DND-41 (cell line): ENCODE measurements around the gene YBX3.
"Not testable (repeated sequence)": the region's sequence is repeated elsewhere in the genome, so short reads cannot be mapped to it uniquely, and the experiment has no call there.

ENCODE experiments used
- ATAC-seq: fragments of 200-7000 bp; cut with Tn5 transposase; 3 replicates; pipeline ENCODE4 v1.9.1; 2021; ENCODE audit warnings: low read depth; ENCODE audit not compliant: insufficient read depth
- DNase-seq: peaks from one replicate; pipeline ENCODE4 v3.0.0-alpha.2; 2020
- H2AFZ ChIP-seq: 2 replicates; pipeline ENCODE4 v1.6.0; 2012; ENCODE audit warnings: low read depth, low read length
- H3K27ac ChIP-seq: 2 replicates; pipeline ENCODE4 v1.5.1; 2012; ENCODE audit warnings: low read length, inconsistent platforms
- H3K27me3 ChIP-seq: fragments of 200-600 bp; sonication (generic); 2 replicates; pipeline ENCODE4 v1.6.0; 2012; ENCODE audit warnings: low read length, mild to moderate bottlenecking, inconsistent platforms; ENCODE audit not compliant: insufficient read depth, poor library complexity
- H3K36me3 ChIP-seq: 2 replicates; pipeline ENCODE4 v1.5.1; 2012; ENCODE audit warnings: low read length, inconsistent platforms; ENCODE audit not compliant: insufficient read depth
- H3K4me1 ChIP-seq: 2 replicates; pipeline ENCODE4 v1.5.1; 2012; ENCODE audit warnings: mild to moderate bottlenecking, low read length; ENCODE audit not compliant: insufficient read depth
- H3K4me2 ChIP-seq: 2 replicates; pipeline ENCODE4 v1.6.0; 2012; ENCODE audit warnings: mild to moderate bottlenecking, moderate library complexity, low read length, inconsistent platforms; ENCODE audit not compliant: insufficient read depth
- H3K4me3 ChIP-seq, 2 experiments: fragments of 200-600 bp in 1 of 2; shearing (Covaris generic) in 1 of 2; 2 replicates each; pipeline ENCODE4 v1.5.1; 2012 to 2016; ENCODE audit warnings: inconsistent platforms in 2 of 2, low read length in 2 of 2, mild to moderate bottlenecking in 2 of 2, low read depth in 1 of 2, moderate library complexity in 1 of 2
- H3K79me2 ChIP-seq: 2 replicates; pipeline ENCODE4 v1.6.0; 2012; ENCODE audit warnings: low read length, inconsistent platforms; ENCODE audit not compliant: insufficient read depth
- H3K9ac ChIP-seq: 2 replicates; pipeline ENCODE4 v1.6.0; 2012; ENCODE audit warnings: low read depth, mild to moderate bottlenecking, inconsistent platforms, low read length, moderate library complexity
- H3K9me3 ChIP-seq: 2 replicates; pipeline ENCODE4 v1.5.1; 2012; ENCODE audit warnings: low read length, moderate library complexity, mild to moderate bottlenecking, inconsistent platforms; ENCODE audit not compliant: insufficient read depth, severe bottlenecking
- H4K20me1 ChIP-seq: 2 replicates; pipeline ENCODE4 v1.6.0; 2012; ENCODE audit warnings: low read length; ENCODE audit not compliant: insufficient read depth
- EZH2 ChIP-seq: IDR thresholded peaks from 3 replicates; pipeline ENCODE4 v1.6.1; 2012; ENCODE audit warnings: borderline replicate concordance, low read depth, mild to moderate bottlenecking, moderate library complexity, low read length, inconsistent platforms; ENCODE audit not compliant: severe bottlenecking
- TF ChIP-seq, protein P1 (sequence below): IDR thresholded peaks from 2 replicates; pipeline ENCODE4 v1.5.1; 2012; ENCODE audit warnings: borderline replicate concordance, low read length, moderate library complexity, mild to moderate bottlenecking; ENCODE audit not compliant: poor library complexity, severe bottlenecking; ENCODE audit errors: extremely low read depth

YBX3 gene

DNA sequence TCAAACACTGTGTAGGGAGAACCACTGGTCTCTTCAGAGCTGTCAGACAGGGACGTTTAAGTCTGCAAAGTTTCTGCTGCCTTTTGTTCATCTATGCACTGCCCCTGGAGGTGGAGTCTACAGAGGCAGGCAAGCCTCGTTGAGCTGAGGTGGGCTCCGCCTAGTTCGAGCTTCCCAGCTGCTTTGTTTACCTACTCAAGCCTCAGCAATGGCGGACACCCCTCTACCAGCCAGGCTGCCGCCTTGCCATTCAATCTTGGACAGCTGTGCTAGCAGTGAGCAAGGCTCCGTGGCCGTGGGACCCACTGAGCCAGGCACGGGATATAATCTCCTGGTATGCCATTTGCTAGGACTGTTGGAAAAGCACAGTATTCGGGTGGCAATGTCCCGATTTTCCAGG, 24.6 kb upstream of the YBX3 start:
- Histone ChIP-seq H3K36me3 (no peaks in the 10 kb centered on the region), H2AFZ (no peak overlapping the region), H4K20me1 (no peaks in the 10 kb centered on the region), H3K9me3 (no peaks in the 10 kb centered on the region), H3K4me3 (no peak overlapping the region), H3K4me2 (no peak overlapping the region), H3K4me1 (peaks cover 10% of the 10 kb centered on the region), H3K9ac (no peak overlapping the region), H3K79me2 (no peaks in the 10 kb centered on the region), H3K27ac (no peak overlapping the region), H3K27me3 (no peaks in the 10 kb centered on the region)
- ATAC-seq (no peak), DNase-seq (no peak)
- no peak for TF ChIP-seq EZH2
- TF ChIP-seq, protein P1, sequence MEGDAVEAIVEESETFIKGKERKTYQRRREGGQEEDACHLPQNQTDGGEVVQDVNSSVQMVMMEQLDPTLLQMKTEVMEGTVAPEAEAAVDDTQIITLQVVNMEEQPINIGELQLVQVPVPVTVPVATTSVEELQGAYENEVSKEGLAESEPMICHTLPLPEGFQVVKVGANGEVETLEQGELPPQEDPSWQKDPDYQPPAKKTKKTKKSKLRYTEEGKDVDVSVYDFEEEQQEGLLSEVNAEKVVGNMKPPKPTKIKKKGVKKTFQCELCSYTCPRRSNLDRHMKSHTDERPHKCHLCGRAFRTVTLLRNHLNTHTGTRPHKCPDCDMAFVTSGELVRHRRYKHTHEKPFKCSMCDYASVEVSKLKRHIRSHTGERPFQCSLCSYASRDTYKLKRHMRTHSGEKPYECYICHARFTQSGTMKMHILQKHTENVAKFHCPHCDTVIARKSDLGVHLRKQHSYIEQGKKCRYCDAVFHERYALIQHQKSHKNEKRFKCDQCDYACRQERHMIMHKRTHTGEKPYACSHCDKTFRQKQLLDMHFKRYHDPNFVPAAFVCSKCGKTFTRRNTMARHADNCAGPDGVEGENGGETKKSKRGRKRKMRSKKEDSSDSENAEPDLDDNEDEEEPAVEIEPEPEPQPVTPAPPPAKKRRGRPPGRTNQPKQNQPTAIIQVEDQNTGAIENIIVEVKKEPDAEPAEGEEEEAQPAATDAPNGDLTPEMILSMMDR: no peak

DNA sequence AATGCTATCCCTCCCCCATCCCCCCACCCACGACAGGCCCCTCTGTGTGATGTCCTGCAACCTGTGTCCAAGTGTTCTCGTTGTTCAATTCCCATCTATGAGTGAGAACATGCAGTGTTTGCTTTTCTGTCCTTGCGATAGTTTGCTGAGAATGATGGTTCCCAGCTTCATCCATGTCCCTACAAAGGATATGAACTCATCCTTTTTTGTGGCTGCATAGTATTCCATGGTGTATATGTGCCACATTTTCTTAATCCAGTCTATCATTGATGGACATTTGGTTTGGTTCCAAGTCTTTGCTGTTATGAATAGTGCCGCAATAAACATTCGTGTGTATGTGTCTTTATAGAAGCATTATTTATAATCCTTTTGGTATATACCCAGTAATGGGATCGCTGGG, 20.3 kb upstream of the YBX3 start:
- not testable (repeated sequence) for H4K20me1 ChIP-seq, H3K36me3 ChIP-seq, H3K9me3 ChIP-seq, ATAC-seq, H2AFZ ChIP-seq, H3K79me2 ChIP-seq, H3K9ac ChIP-seq, DNase-seq, H3K4me1 ChIP-seq, H3K27ac ChIP-seq, H3K27me3 ChIP-seq, H3K4me2 ChIP-seq, H3K4me3 ChIP-seq

DNA sequence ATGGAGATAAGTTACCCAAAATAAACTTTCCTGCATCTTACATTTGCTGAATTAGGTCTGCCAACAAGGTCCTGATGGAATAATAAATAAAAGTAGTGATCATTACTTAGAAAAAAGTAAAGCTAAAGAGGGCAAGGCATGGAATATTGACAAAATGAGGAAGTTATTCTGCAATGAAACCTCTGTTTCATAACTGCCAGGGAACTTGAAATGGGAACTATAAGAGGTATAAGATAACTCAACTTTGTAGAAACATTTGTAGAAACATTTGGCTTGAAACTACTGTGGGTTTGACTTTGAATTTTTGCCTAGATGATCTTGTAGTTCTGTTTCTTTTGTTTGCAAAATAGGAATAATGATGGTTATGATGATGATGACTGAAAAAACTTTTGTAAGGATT, 18.7 kb upstream of the YBX3 start:
- no peak for ATAC-seq
- Histone ChIP-seq H3K4me3 (no peak overlapping the region), H4K20me1 (no peaks in the 10 kb centered on the region), H3K27ac (no peak overlapping the region), H3K36me3 (no peaks in the 10 kb centered on the region), H3K9ac (no peak overlapping the region), H3K9me3 (no peaks in the 10 kb centered on the region), H3K4me2 (no peak overlapping the region), H3K27me3 (peaks cover 7% of the 10 kb centered on the region), H3K79me2 (no peaks in the 10 kb centered on the region), H2AFZ (no peak overlapping the region), H3K4me1 (no peaks in the 10 kb centered on the region)
- DNase-seq: no peak
- no peak for TF ChIP-seq EZH2
- TF ChIP-seq, protein P1: no peak

- H2AFZ ChIP-seq: no peak overlapping the region
- H3K27ac ChIP-seq: no peak overlapping the region
- TF ChIP-seq EZH2: no peak
- TF ChIP-seq, protein P1: no peak
- H3K9ac ChIP-seq: no peak overlapping the region
- no peak overlapping the region for H3K4me2 ChIP-seq
- H3K36me3 ChIP-seq: no peaks in the 10 kb centered on the region
- H3K27me3 ChIP-seq: peaks cover 7% of the 10 kb centered on the region
- no peak overlapping the region for H3K4me3 ChIP-seq
- DNase-seq (no peak), ATAC-seq (no peak)
- H4K20me1 ChIP-seq: no peaks in the 10 kb centered on the region
- no peaks in the 10 kb centered on the region for H3K9me3 ChIP-seq
- no peaks in the 10 kb centered on the region for H3K4me1 ChIP-seq
- no peaks in the 10 kb centered on the region for H3K79me2 ChIP-seq
These were observed 17.1 kb upstream of the YBX3 start for GRCh38 chr12:10740182-10740581.
